GM18526 (cell line): ENCODE data around the gene RCC2.

Experiments used
- POLR2A ChIP-seq: IDR thresholded peaks from 3 replicates; pipeline ENCODE4 v1.6.1; 2011; ENCODE audit not compliant: insufficient read length; ENCODE audit errors: extremely low read depth

RCC2 gene

DNA sequence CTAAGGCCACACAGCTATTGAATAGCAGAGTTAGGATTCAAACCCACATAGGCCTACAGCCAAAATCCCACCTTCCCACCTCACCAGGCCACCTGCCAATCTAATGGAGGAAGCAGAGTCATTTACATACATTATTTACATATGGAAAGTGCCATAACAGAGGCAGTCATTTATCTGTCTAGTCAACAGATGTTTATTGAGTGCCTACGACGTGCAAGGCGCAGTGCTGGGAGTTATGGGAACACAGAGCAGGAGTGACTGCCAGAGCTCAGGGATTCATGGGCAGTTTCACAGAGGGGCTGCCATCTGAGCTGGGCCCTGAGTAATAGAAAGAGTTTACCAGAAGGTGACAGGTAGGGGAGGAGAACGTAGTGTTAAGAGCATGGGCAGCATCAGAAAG, 77.8 kb downstream of the RCC2 start:
- TF ChIP-seq POLR2A: no peak

GRCh38 chr1:17360272-17360956, 79.1 kb downstream of the RCC2 start:
- TF ChIP-seq POLR2A: no peak

- no peak for TF ChIP-seq POLR2A
These were observed 79.7 kb downstream of the RCC2 start for GRCh38 chr1:17359808-17360207.

DNA sequence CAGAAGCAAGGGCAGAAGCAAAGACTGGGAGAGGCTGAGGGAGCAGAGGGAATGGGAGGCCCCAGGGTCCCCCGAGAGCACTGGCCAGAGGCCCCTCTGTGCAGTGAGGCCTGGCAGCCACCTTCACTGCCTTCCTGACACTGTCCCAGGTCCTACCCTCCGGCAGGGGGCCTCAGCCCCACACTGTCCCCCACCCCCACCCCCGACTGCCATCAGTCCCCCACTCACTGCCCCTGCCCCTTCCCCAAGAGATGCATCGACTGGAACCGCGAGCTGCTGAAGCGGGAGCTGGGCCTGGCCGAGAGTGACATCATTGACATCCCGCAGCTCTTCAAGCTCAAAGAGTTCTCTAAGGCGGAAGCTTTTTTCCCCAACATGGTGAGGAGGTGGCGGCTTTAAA, 80.4 kb downstream of the RCC2 start:
- TF ChIP-seq POLR2A: no peak

DNA sequence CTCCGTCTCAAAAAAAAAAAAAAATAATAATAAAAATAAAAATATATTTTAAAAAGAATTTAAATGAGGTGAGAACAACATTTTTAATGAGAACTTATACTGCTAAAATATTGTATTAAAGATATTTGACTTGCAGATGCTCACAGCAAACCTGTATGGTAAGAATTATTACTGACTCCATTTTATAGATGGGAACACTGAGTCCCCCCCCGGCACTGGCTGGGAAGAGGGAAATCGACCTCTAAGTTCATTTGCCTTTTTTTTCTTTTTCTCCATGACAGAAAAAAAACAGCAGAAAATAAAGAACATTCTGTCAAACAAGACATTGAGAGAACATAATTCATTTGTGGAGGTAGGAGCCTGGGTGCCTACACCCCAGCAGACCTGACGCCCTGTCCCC, 80.9 kb downstream of the RCC2 start:
- no peak for TF ChIP-seq POLR2A
